Measurements from ENCODE around the gene LGALS1.

LGALS1 gene

DNA sequence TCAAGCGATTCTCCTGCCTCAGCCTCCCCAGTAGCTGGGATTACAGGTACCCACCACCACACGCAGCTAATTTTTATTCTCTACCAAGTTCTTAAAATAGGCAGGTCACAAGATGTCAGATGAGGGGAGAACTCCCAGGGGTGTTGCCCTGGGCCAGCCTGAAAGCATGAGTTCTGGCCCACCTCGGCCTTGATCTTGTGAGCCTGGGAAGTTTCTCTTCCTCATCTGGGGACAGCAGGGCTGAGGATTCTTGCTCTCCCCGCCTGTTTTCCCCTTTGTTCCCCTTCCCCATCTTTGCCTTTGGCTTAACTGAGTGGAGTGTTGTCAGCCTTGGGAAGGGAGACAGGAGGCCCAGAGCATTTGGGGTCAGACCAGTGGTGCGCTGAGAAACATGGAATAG is 13.4 kb upstream of the LGALS1 start:
- DNase-seq (ENCODE audit: extremely low read depth, insufficient read length): no peak
- Histone ChIP-seq H3K36me3 (ENCODE audit: control insufficient read depth, insufficient read depth, low read length) (peaks cover 14% of the 10 kb centered on the region), H3K27me3 (replicated peaks; ENCODE audit: control insufficient read depth, insufficient read depth, low read length) (no peaks in the 10 kb centered on the region), H3K4me3 (replicated peaks; ENCODE audit: low read depth, low read length) (no peak overlapping the region)
- TF ChIP-seq, protein P1, sequence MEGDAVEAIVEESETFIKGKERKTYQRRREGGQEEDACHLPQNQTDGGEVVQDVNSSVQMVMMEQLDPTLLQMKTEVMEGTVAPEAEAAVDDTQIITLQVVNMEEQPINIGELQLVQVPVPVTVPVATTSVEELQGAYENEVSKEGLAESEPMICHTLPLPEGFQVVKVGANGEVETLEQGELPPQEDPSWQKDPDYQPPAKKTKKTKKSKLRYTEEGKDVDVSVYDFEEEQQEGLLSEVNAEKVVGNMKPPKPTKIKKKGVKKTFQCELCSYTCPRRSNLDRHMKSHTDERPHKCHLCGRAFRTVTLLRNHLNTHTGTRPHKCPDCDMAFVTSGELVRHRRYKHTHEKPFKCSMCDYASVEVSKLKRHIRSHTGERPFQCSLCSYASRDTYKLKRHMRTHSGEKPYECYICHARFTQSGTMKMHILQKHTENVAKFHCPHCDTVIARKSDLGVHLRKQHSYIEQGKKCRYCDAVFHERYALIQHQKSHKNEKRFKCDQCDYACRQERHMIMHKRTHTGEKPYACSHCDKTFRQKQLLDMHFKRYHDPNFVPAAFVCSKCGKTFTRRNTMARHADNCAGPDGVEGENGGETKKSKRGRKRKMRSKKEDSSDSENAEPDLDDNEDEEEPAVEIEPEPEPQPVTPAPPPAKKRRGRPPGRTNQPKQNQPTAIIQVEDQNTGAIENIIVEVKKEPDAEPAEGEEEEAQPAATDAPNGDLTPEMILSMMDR (IDR thresholded peaks at IDR 0.05; ENCODE audit: insufficient read depth, low read length, poor library complexity, severe bottlenecking): no peak

DNA sequence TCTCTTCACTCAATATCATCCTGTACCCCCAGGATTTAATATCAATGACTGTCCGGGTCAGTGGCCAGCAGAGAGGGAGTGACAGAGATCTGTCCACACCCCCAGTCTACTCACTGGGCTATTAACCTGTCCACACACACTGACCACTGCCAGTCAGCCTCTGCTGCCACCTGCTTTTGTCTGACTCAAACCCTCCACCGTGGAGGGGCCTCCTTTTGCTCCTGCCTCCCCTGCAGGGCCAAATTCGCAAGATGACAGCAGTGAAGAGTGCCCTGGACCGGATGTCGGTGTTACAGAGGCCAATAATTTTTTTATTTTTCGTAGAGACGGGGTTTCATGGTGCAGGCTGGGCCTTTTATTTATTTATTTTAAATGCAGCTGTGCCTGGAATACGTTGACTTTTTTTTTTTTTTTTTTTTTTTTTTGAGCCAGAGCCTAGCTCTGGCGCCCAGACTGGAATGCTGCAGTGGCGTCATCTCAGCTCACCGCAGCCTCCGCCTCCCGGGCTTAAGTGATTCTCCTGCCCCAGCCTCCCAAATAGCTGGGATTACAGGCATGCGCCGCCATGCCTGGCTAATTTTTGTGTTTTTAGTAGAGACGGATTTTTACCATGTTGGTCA is 11.8 kb upstream of the LGALS1 start:
- DNase-seq (ENCODE audit: extremely low read depth, insufficient read length): no peak
- Histone ChIP-seq H3K4me3 (replicated peaks; ENCODE audit: low read depth, low read length) (no peak overlapping the region), H3K36me3 (ENCODE audit: control insufficient read depth, insufficient read depth, low read length) (peaks cover 14% of the 10 kb centered on the region)

DNA sequence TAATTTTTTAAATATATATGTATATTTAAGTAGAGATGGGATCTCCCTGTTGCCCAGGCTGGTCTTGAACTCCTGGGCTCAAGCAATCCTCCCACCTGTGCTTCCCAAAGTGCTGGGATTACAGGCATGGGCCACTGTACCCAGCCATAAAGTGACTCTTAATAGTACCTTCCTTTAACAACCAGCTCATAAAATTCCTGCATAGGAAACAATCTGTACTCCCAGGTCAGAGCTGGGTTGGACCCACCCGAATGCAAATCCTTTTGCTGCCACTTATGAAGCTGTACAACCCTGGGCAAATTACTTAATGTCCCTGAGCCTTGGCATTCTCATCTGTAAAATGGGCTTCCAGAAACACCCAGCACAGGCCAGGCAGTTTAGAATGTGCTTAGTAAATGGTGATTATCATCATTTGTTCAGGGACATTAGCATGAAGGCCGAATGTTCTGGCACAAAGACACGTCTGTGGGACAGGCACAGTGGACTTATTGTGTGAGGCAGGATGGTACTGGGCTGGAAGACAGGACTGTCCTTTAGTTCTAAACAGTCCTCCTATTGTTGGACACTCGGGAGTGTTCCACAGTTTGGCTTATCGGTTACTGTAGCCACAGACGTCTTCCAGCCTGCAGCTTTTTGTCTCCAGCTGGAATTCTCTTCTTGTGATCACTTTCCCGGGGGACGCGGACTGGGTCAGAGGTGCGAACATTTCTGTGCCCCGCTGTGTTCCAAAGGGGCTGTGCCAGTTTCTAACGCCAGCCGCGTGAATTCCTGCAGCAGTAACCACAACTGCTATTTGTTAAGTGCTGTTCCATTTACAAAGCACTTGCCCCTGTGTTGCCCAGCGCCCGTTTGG is 11.0 kb upstream of the LGALS1 start:
- Histone ChIP-seq H3K4me3 (replicated peaks; ENCODE audit: low read depth, low read length) (no peak overlapping the region), H3K36me3 (ENCODE audit: control insufficient read depth, insufficient read depth, low read length) (peaks cover 14% of the 10 kb centered on the region), H3K27me3 (replicated peaks; ENCODE audit: control insufficient read depth, insufficient read depth, low read length) (no peaks in the 10 kb centered on the region)
- DNase-seq (ENCODE audit: extremely low read depth, insufficient read length): no peak
- TF ChIP-seq, protein P1 (IDR thresholded peaks at IDR 0.05; ENCODE audit: insufficient read depth, low read length, poor library complexity, severe bottlenecking): no peak

More for the DNA sequence above, 11.8 kb upstream of the LGALS1 start:
- TF ChIP-seq, protein P1 (IDR thresholded peaks at IDR 0.05; ENCODE audit: insufficient read depth, low read length, poor library complexity, severe bottlenecking): no peak
- H3K27me3 ChIP-seq (replicated peaks; ENCODE audit: control insufficient read depth, insufficient read depth, low read length): no peaks in the 10 kb centered on the region

DNA sequence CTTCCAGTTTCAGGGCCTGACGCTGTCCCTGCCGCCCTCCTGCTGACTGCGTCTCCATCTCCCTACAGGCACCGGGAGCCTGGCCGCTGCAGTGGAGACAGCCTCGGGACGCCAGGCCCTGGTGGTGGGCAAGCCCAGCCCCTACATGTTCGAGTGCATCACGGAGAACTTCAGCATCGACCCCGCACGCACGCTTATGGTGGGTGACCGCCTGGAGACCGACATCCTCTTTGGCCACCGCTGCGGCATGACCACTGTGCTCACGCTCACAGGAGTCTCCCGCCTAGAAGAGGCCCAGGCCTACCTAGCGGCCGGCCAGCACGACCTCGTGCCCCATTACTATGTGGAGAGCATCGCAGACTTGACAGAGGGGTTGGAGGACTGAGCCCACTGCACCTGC is 9.9 kb upstream of the LGALS1 start:
- DNase-seq (ENCODE audit: extremely low read depth, insufficient read length): no peak
- TF ChIP-seq, protein P1 (IDR thresholded peaks at IDR 0.05; ENCODE audit: insufficient read depth, low read length, poor library complexity, severe bottlenecking): no peak
- peaks cover 14% of the 10 kb centered on the region for H3K36me3 ChIP-seq (ENCODE audit: control insufficient read depth, insufficient read depth, low read length)
- H3K4me3 ChIP-seq (replicated peaks; ENCODE audit: low read depth, low read length): no peak overlapping the region
- H3K27me3 ChIP-seq (replicated peaks; ENCODE audit: control insufficient read depth, insufficient read depth, low read length): no peaks in the 10 kb centered on the region

DNA sequence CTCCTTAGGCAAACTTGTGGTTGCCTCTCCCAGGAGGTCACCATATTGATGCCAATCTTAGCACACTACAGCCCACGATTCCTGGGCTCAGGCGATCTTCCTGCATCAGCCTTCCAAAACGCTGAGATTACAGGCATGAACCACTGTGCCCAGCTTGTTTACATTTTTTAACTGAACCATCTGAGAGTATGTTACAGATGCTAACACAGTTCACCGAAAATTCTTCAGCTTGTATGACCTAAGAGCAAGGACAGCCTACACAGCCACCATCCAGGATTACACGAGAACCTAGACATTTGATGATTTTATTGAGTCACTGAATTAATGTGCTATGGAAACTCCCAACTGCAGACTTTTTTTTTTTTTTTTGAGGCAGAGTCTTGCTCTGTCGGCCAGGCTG is 5.8 kb upstream of the LGALS1 start:
- H3K36me3 ChIP-seq (ENCODE audit: control insufficient read depth, insufficient read depth, low read length): peaks cover 12% of the 10 kb centered on the region
- no peak overlapping the region for H3K4me3 ChIP-seq (replicated peaks; ENCODE audit: low read depth, low read length)
- TF ChIP-seq, protein P1 (IDR thresholded peaks at IDR 0.05; ENCODE audit: insufficient read depth, low read length, poor library complexity, severe bottlenecking): no peak
- DNase-seq (ENCODE audit: extremely low read depth, insufficient read length): no peak
- H3K27me3 ChIP-seq (replicated peaks; ENCODE audit: control insufficient read depth, insufficient read depth, low read length): no peaks in the 10 kb centered on the region
